Smooth muscle cell (in vitro differentiated cells): ENCODE data around the gene PDCD1. TPM values are rescaled to one million over a fixed set of nuclear protein-coding genes. Genes with fewer than 3 reads are reported as not detected.

Experiments
- DNase-seq: peaks from one replicate; lab custom pipeline; 2025; ENCODE audit not compliant: unreplicated experiment; lab: John Stamatoyannopoulos, UW
- H2AFZ ChIP-seq: fragments of 200-600 bp; sonication (generic); 2 replicates; pipeline ENCODE4 v1.6.0; 2016; ENCODE audit warnings: antibody characterized with exemption, low read depth, mild to moderate bottlenecking
- H3F3A ChIP-seq: fragments of 200-600 bp; sonication (generic); 2 replicates; pipeline ENCODE4 v1.6.0; 2017; ENCODE audit warnings: antibody characterized with exemption, low read depth
- H3K27ac ChIP-seq: fragments of 200-600 bp; sonication (generic); 2 replicates; pipeline ENCODE4 v1.5.1; 2016; ENCODE audit warnings: low read depth, mild to moderate bottlenecking
- H3K27me3 ChIP-seq: fragments of 200-600 bp; sonication (generic); 2 replicates; pipeline ENCODE4 v1.6.1; 2016; ENCODE audit warnings: low read depth, mild to moderate bottlenecking
- H3K36me3 ChIP-seq: fragments of 200-600 bp; sonication (generic); 2 replicates; pipeline ENCODE4 v1.5.1; 2016; ENCODE audit warnings: low read depth
- H3K4me1 ChIP-seq: fragments of 200-600 bp; sonication (generic); 2 replicates; pipeline ENCODE4 v1.5.1; 2016; ENCODE audit warnings: low read depth
- H3K4me2 ChIP-seq: fragments of 200-600 bp; sonication (generic); 2 replicates; pipeline ENCODE4 v1.6.0; 2016; ENCODE audit warnings: mild to moderate bottlenecking
- H3K4me3 ChIP-seq: fragments of 200-600 bp; sonication (generic); 2 replicates; pipeline ENCODE4 v1.5.1; 2016; ENCODE audit warnings: mild to moderate bottlenecking
- H3K79me2 ChIP-seq: fragments of 200-600 bp; sonication (generic); 2 replicates; pipeline ENCODE4 v1.6.0; 2016; ENCODE audit warnings: low read depth, mild to moderate bottlenecking
- H3K9ac ChIP-seq: fragments of 200-600 bp; sonication (generic); 2 replicates; pipeline ENCODE4 v1.6.0; 2016; ENCODE audit warnings: low read depth
- H3K9me3 ChIP-seq: fragments of 200-600 bp; sonication (generic); replicated peaks from 2 replicates; pipeline ENCODE4 v1.5.1; 2016; ENCODE audit warnings: low read depth
- H4K20me1 ChIP-seq: fragments of 200-600 bp; sonication (generic); 2 replicates; pipeline ENCODE4 v1.6.0; 2016; ENCODE audit warnings: low read depth
- CTCF ChIP-seq: fragments of 200-600 bp; sonication (generic); IDR thresholded peaks from 2 replicates; pipeline ENCODE4 v1.5.1; 2017; ENCODE audit warnings: borderline replicate concordance, mild to moderate bottlenecking, antibody characterized with exemption; ENCODE audit not compliant: insufficient read depth, poor library complexity, severe bottlenecking
- WGBS: methylation state at CpG from one replicate; pipeline ENCODE4 v1.1.7; 2016; ENCODE audit warnings: low lambda C conversion rate; 5-methylcytosine and 5-hydroxymethylcytosine counted together
- polyA plus RNA-seq: library from polyadenylated mRNA; unstranded; fragments of >200 nt; fragmentation: Nextera tagmentation; extraction: Ambion mirVana; gene quantifications from 2 replicates; pipeline ENCODE4 v1.2.1, GENCODE V29; 2016
- total RNA-seq: library from RNA; depleted of rRNA; stranded (reverse); fragments of >200 nt; gene quantifications from 2 replicates; pipeline ENCODE4 v1.2.3, GENCODE V29; 2014

The PDCD1 gene
- total and polyA plus RNA-seq, 2 experiments from 2014 or later, result not detected

DNA sequence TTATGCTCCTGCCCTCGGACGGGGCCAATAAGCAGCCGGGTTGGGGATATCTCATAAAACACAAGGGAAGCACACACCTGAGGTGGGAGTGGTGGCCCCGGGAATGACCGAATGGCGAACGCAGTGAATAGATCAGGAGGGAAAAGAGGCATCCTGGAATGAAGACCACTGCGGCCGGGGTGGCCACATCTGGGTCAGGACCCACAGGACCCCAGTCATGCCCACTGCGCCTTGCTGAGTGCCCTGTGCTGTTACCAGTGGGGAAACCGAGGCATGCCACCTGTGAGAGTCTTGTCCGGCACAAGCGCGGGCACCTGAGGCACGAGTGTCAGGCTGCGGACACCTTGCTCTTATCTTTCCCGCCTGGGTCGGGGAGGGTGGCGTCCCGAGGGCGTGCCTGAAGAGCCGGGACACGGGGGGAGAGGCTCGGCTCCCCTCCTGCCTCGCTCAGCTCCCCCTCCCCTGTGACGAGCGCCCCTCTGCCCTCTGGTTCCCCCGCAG is 1.6 kb downstream of the PDCD1 start:
- TF ChIP-seq CTCF, result no peak
- H2AFZ ChIP-seq, result no peak overlapping the region
- H3K79me2 ChIP-seq, result no peaks in the 10 kb centered on the region
- no peak overlapping the region for H3K27ac ChIP-seq
- H3K4me2 ChIP-seq, result no peak overlapping the region
- H3K4me1 ChIP-seq, result no peaks in the 10 kb centered on the region
- H3K9me3 ChIP-seq, result no peaks in the 10 kb centered on the region
- no peaks in the 10 kb centered on the region for H3F3A ChIP-seq
- no peaks in the 10 kb centered on the region for H3K36me3 ChIP-seq
- DNase-seq, result no peak
- no peak overlapping the region for H3K4me3 ChIP-seq
- no peak overlapping the region for H3K9ac ChIP-seq
- no peaks in the 10 kb centered on the region for H4K20me1 ChIP-seq
- no peaks in the 10 kb centered on the region for H3K27me3 ChIP-seq
- 92% methylated on average over 18 of the region's 28 CpGs for WGBS

DNA sequence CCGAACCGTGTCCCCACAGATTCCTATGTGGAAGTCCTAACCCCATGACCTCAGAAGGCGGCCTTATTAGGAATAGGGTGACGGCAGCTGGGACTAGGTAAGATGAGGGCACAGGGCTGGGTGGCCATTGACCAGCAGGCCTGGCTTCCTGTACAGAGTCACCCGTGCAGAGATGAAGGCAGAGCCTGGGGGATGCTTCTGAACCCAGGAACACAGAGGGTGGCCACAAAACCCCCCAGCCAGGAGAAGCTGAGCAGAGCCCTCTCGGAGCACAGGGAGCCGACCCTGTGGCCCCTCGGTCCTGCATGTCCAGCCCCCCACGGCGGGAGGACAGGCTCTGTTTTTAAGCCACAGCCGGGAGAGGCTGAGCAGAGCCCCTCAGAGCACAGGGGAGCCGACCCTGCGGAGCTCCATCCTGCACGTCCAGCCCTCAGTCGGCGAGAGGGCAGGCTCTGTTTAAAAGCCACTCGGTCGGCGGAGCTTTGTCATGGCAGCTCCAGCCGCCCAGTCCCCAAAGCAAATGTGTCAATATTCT is 2.7 kb downstream of the PDCD1 start:
- Histone ChIP-seq H3K27ac (no peak overlapping the region), H3K9ac (no peak overlapping the region), H3F3A (no peaks in the 10 kb centered on the region), H3K4me3 (no peak overlapping the region), H3K36me3 (no peaks in the 10 kb centered on the region), H3K79me2 (no peaks in the 10 kb centered on the region), H2AFZ (no peak overlapping the region), H3K27me3 (no peaks in the 10 kb centered on the region), H4K20me1 (no peaks in the 10 kb centered on the region), H3K9me3 (no peaks in the 10 kb centered on the region), H3K4me1 (no peaks in the 10 kb centered on the region), H3K4me2 (no peak overlapping the region)
- DNase-seq, result no peak
- WGBS, result 91% methylated on average over 20 of the region's 20 CpGs
- TF ChIP-seq CTCF, result no peak

DNA sequence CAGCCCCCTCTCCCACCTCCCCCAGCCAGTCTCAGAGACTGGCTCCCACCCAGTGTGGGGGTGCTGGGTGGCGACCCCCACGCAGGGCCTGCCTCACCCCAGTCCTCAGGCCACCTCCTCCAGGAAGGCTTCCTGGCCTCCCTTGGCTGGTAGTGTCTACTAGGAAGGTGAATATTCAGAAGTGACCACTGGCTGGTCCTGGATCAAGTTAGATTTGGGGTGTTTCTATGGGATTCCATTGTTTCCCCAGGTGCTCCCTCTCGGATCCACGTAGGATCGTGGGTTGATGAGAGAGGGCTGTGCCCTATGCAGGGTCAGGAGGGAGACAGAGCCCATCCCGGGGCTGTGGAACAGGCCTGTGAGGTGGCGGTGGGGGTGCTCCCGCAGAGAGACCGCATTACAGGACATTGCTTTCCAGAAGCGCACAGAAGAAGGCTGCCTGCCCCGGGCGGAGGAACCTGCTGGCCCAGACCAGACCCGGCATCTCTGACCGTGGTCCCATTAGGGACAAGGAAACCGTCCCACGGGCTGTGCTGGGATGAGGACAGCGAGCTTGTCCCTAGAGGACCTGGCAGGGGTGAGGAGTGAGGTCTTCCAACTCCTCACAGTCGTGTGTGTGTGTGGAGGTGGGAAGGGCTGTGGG is 3.3 kb downstream of the PDCD1 start:
- no peaks in the 10 kb centered on the region for H3K9me3 ChIP-seq
- no peak overlapping the region for H3K4me3 ChIP-seq
- no peaks in the 10 kb centered on the region for H3F3A ChIP-seq
- no peaks in the 10 kb centered on the region for H4K20me1 ChIP-seq
- no peaks in the 10 kb centered on the region for H3K79me2 ChIP-seq
- no peaks in the 10 kb centered on the region for H3K27me3 ChIP-seq
- no peak overlapping the region for H2AFZ ChIP-seq
- 92% methylated on average over 18 of the region's 18 CpGs for WGBS
- TF ChIP-seq CTCF, result no peak
- H3K36me3 ChIP-seq, result no peaks in the 10 kb centered on the region
- H3K9ac ChIP-seq, result no peak overlapping the region
- H3K4me2 ChIP-seq, result no peak overlapping the region
- H3K27ac ChIP-seq, result no peak overlapping the region
- no peaks in the 10 kb centered on the region for H3K4me1 ChIP-seq
- DNase-seq, result no peak
